GM12873 (cell line): Measurements from ENCODE around the gene LPIN2.

Experiments used
- CTCF ChIP-seq: IDR thresholded peaks from 2 replicates; pipeline ENCODE4 v1.5.1; 2012; ENCODE audit warnings: low read depth, mild to moderate bottlenecking, moderate library complexity, low read length, control low read depth; ENCODE audit not compliant: insufficient read depth; ENCODE audit errors: missing control alignments

The LPIN2 gene

GRCh38 chr18:2970772-2971659, 41.9 kb downstream of the LPIN2 start:
- peak; percentile 39 for TF ChIP-seq CTCF

- no peak for TF ChIP-seq CTCF
These were observed 42.6 kb downstream of the LPIN2 start for GRCh38 chr18:2970344-2970743.

GRCh38 chr18:2969695-2970094, 43.2 kb downstream of the LPIN2 start:
- TF ChIP-seq CTCF: no peak

GRCh38 chr18:2968606-2969005, 44.3 kb downstream of the LPIN2 start:
- no peak for TF ChIP-seq CTCF

GRCh38 chr18:2967820-2968219, 45.1 kb downstream of the LPIN2 start:
- no peak for TF ChIP-seq CTCF

- no peak for TF ChIP-seq CTCF
These were observed 45.6 kb downstream of the LPIN2 start for GRCh38 chr18:2967357-2967756.

- no peak for TF ChIP-seq CTCF
These were observed 46.4 kb downstream of the LPIN2 start for GRCh38 chr18:2966560-2966959.
